Activated naive CD4-positive, alpha-beta T cell (primary cell): ENCODE results near the gene PIK3CB.
"Not testable (repeated sequence)": the region's sequence is repeated elsewhere in the genome, so short reads cannot be mapped to it uniquely, and the experiment has no call there.

ENCODE experiments used
- DNase-seq, 4 experiments: peaks; one replicate each; lab custom pipeline; 2025; lab: John Stamatoyannopoulos, UW

Gene PIK3CB

GRCh38 chr3:138806376-138807080 is 28.2 kb downstream of the PIK3CB start:
- DNase-seq, result no peak

- no peak for DNase-seq
Measured at GRCh38 chr3:138803006-138803653, 31.6 kb downstream of the PIK3CB start.

GRCh38 chr3:138802223-138802622 is 32.5 kb downstream of the PIK3CB start:
- DNase-seq, result not testable (repeated sequence)

GRCh38 chr3:138801792-138802191 is 32.9 kb downstream of the PIK3CB start:
- no peak for DNase-seq

GRCh38 chr3:138800248-138800647 is 34.5 kb downstream of the PIK3CB start:
- DNase-seq, result no peak

GRCh38 chr3:138799822-138800221 is 34.9 kb downstream of the PIK3CB start:
- no peak for DNase-seq

- no peak for DNase-seq
Measured at GRCh38 chr3:138797508-138798038, 37.2 kb downstream of the PIK3CB start.

- no peak for DNase-seq
Measured at GRCh38 chr3:138796761-138797160, 38.0 kb downstream of the PIK3CB start.

- no peak for DNase-seq
Measured at GRCh38 chr3:138786788-138787271, 47.9 kb downstream of the PIK3CB start.

GRCh38 chr3:138785951-138786350 is 48.8 kb downstream of the PIK3CB start:
- DNase-seq, result no peak

- not testable (repeated sequence) for DNase-seq
Measured at GRCh38 chr3:138785362-138785857, 49.3 kb downstream of the PIK3CB start.

- DNase-seq, result no peak
Measured at GRCh38 chr3:138782755-138783154, 52.0 kb downstream of the PIK3CB start.

- peak in 2 of 4 experiments; percentile 15 to 16 for DNase-seq
Measured at GRCh38 chr3:138781012-138781470, 53.7 kb downstream of the PIK3CB start.

GRCh38 chr3:138778643-138779042 is 56.1 kb downstream of the PIK3CB start:
- DNase-seq, result no peak

- DNase-seq, result no peak
Measured at GRCh38 chr3:138776961-138777360, 57.8 kb downstream of the PIK3CB start.

GRCh38 chr3:138775254-138775595 is 59.5 kb downstream of the PIK3CB start:
- DNase-seq, result no peak

GRCh38 chr3:138774529-138775253 is 60.0 kb downstream of the PIK3CB start:
- no peak for DNase-seq

GRCh38 chr3:138771585-138771984 is 63.1 kb downstream of the PIK3CB start:
- DNase-seq, result no peak

- no peak for DNase-seq
Measured at GRCh38 chr3:138769616-138770015, 65.1 kb downstream of the PIK3CB start.

- no peak for DNase-seq
Measured at GRCh38 chr3:138768946-138769345, 65.8 kb downstream of the PIK3CB start.

- no peak for DNase-seq
Measured at GRCh38 chr3:138768125-138768524, 66.6 kb downstream of the PIK3CB start.

- no peak for DNase-seq
Measured at GRCh38 chr3:138767498-138768104, 67.1 kb downstream of the PIK3CB start.
